Left kidney (tissue), 2 donors: ENCODE results near the gene TMEM258. TPM values are rescaled to one million over a fixed set of nuclear protein-coding genes. Genes with fewer than 3 reads are reported as not detected.

Experiments used
- DNase-seq: peaks from one replicate; pipeline ENCODE4 v3.0.0-alpha.2; 2013
- polyA plus RNA-seq: library from polyadenylated mRNA; unstranded; fragments of 120-200 nt; gene quantifications from one replicate; pipeline ENCODE4 v1.2.1, GENCODE V29; 2013; ENCODE audit not compliant: insufficient read length

TMEM258 gene
- polyA plus RNA-seq, 1 donor: 161 TPM

GRCh38 chr11:61827571-61828378, 35.4 kb upstream of the TMEM258 start, which contains the start of gene FADS2:
TSS of gene FADS2 (plus strand) at chr11:61828300. CDS start at chr11:61828391, 91 bp downstream.
- DNase-seq: peak; percentile 93

DNA sequence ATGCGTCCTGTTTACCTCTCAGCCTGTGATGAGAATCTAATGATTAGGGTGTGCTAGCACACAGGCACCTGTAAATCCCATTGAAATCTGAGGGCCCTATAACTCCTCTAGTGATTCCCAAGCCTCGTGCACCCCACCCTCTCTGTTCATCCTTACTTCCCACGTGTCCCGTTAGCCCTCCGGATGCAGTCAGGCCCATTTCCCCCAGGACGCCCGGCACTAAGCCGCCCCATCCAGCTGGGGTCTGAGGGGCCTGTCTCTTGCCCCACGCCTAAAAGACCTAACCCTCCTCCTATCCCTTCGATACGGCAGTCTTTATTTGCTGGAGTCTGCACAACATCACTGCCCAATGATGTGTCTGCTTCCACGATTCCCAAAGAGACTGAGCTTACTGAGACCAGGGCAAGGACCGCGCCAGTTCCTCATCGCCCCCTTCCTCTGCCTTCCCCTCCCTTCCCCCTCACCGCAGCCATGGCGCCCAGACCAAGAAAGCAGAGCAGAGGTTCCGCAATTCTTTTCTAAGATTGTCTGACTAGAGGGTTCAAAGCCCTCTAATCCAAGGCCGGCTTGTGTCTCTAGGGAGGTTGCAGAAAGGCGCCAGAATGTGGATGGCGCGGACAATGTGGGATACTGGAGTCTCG, 34.7 kb upstream of the TMEM258 start:
- DNase-seq: no peak

DNA sequence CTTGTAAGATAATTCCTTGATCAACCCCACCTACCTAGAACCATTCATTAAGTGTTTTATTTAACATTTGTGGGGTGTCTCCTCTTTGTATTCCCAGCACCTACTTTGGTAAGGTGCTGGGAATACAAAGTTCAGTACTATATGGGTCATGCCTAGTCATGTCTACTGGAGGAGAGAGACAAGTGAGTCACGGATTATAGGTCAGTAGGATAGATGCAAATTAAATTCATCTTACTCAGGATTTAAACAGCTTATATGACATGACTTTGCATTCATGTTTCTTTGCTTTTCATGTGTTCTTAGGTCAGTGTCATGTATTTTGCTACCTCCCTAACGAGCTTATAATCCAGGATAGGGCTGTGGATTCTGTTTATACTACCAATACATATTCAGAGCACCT, 27.8 kb upstream of the TMEM258 start:
- DNase-seq: no peak

GRCh38 chr11:61817471-61818202, 25.2 kb upstream of the TMEM258 start:
- no peak for DNase-seq

GRCh38 chr11:61816736-61817455, 24.5 kb upstream of the TMEM258 start, which contains the start of gene FADS1:
TSS of gene FADS1 (minus strand) at chr11:61817003. CDS start at chr11:61816929, 74 bp downstream.
- DNase-seq: peak; percentile 93

DNA sequence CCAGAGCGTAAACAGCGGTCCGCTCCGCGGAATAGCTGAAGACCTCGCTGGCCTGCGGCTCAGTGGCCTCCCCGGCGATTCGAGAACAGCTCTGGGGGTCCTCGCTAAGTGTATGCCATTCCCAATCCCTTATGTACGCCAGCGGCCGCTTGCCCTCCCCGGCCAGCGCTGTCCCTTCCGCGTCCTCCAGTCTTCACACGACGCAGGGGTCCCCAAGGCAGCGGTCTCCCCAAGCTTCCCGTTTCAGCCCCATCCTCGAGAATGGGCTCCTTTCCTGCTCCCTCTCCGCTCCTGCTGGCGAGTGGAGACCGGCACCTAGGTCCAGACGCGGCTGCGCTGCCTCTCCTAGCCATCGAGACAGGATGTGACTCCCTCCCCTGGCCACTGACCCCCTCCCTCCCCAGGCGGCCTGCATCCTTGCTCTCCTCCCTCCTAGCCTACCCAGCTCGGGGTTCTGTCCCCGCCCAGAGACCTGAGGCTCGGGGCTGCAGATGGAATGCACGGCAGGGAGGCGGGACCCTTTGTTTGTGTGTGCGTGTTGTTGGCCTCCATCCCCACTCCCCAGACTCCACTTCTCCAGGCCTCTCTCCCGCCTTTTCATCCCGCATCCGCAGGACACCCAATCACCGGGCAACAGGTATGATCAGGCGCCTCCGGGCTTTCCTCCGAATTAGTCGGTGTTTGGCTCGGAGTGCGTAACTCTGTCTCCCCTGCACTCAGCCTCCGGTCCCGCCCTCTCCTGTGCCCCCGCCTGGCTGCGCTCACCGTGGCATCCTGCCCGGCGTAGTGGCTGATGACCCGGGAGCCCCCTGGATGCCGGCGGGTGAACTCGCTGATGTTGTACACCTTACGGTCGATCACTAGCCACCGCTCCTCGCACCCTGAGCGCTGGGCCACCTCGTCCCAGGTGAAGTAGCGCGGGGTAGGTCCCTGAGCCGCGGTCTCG, 23.7 kb upstream of the TMEM258 start:
- DNase-seq: peak; percentile 59

DNA sequence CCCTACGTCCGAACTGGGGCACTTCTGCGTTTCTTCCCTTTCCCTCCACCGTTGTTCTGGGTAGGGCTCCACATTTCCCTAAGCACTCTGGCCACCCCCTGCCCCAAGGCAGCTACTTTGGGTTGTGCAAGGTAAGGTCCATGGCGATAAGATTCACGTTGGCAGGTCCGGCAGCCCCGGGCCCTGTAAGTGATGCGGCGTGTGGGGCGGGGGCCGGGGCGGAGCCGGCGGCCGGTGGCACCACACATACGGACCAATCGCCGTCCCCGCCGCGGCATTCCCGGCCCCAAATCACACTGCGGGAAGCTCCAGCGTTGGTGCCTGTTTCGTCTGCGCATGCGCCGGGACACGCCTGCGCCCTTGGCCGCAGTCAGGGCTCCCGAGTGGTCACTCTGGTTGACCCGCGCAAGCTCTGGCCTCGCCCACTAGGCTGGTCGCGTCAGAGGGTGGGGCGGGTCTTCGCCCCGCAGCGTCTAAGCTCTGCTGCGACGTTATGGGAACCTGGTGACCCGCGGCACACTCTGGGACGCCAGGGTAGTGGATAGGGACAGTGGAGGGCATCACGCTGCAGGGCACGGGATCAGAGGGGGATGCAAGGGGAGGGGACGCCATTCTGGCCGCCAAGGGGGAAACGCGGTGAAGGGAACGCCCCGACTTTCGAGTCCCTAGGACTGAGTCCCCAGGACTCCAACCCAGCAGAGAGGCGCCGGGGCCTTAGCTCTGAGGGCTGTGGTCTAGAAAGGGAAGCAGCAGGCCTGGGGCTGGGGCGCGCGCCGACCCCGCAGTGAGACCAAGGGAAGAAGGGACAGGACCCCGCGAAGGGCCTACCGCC, 22.8 kb upstream of the TMEM258 start:
- DNase-seq: peak; percentile 93

- DNase-seq: no peak
Observed at GRCh38 chr11:61814247-61814957, 22.0 kb upstream of the TMEM258 start.

- DNase-seq: no peak
Observed at GRCh38 chr11:61812736-61813411, 20.5 kb upstream of the TMEM258 start.

DNA sequence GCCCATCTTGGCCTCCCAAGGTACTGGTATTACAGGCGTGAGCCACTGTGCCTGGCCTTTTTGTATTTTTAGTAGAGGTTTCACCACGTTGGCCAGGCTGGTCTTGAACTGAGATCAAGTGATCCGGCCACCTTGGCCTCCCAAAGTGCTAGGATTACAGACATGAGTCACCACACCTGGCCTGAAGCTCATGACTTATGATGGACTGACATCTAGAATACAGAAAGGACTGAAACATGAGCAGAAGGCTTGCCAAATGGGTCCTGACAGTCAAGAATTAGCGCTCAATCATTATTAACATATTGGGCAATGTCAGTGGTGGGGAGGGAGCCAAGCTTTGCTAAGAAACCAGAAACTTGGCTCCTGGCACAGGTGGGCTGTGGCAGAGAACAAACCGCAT, 19.4 kb upstream of the TMEM258 start:
- no peak for DNase-seq

DNA sequence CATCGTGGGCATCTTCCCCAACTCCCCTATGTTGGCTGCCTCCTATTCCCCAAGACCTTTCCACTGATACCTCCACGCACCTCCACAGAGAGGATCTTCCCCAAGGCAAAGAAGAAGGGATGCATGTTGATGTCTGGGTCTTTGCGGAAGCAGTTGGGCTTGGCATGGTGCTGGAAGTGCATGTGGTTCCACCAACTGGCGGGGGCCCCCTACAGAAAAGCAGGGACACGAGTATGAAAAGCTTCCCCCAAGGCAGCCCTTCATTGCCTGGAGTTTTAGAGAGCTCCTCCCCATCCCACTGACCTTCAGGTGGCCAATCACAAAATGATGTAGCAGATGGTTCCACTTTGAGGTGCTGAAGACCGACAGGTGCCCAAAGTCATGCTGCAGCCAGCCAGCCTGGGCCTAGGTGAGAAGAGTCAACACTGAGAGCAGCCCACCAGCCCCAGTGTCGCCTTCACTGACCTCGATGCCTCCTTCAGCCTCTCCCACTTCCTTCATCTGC, 18.3 kb upstream of the TMEM258 start:
- no peak for DNase-seq

DNA sequence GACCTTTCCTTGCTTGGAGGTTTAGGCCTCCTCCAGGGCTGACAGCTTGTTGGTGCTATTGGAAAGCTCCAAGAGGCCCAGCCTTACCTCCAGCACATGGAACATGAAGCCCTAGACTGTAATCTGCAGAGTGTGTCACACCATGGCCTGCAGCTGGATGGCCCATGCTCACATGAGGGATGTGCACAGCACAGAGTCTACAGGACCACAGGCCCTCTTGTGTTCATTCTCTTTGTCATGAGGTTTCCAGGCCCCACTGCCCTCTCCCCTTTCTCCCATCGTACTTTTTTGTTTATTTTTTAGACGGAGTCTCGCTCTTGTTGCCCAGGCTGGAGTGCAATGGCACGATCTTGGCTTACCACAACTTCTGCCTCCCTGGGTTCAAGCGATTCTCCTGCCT, 14.4 kb upstream of the TMEM258 start:
- DNase-seq: no peak

DNA sequence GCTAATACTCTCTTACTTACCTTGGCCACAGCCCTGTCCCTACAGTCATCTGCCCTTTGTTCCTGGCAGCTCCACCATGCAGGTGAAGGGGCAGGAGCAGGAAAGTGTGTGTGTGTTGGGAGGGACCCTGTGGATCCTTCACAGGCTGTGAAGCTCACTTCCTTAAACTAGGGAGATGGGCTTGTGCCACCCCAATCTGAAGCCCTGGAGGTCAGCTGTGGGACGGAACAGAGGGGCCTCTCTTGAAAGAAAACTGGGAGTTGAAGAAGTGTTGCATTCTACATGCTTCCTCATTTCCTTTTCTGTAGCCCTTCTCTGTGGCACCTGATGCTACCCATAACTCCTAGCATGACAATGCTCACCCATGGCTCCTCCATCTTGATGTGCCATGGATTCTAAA, 12.7 kb upstream of the TMEM258 start:
- no peak for DNase-seq

DNA sequence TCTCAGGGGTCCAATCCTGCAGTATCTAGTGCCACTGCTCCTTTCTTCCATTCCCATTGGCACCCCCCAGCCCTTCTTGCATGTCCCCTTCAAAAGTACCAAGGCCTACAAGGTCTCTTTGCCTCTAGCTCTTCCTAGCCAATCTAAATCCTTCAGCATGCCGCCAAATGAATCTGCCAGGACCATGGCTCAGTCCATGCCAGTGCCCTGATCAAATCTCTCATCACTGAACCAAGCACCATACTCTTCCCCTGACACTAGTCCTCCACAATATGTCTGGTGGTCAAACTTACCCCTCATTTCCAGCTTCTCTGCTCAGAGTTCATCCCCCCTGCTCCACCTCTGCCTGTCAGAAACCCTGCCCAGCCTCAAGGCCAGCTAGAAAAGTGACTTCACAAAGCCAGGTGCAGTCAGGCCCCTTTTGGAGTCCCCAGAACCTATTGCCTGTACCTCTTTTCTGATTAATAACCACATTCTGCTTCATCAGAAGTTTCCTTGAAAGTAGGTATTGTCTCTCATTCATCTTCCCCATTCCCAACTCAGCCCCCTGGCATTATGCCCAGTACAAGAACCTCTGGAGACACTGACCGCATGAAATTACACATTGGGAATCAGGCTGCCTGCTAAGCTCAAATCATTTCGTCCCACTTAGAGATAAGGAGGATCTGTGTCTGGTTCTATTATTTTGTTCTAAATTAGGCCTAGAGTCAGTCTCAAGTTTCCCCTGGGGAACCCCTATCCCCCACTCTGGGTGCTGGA, 11.7 kb upstream of the TMEM258 start:
- no peak for DNase-seq

GRCh38 chr11:61802605-61803004, 10.2 kb upstream of the TMEM258 start:
- no peak for DNase-seq

GRCh38 chr11:61800331-61801281, 8.2 kb upstream of the TMEM258 start:
- no peak for DNase-seq
